KBM-7 (cell line): ENCODE results near the gene GLT6D1.

Experiments
- DNase-seq: peaks from one replicate; pipeline ENCODE4 v3.0.0-alpha.2; 2015
- in situ Hi-C: fragments of 300-500 bp; cut with MboI; formaldehyde crosslinking; loops from 2 replicates; pipeline ENCODE4 v1.14.3; 2020; ENCODE audit warnings: low sequenced_read_pairs, low pct_unique_long_range_greater_than_20kb, mixed read lengths

The GLT6D1 gene

GRCh38 chr9:135575995-135576631, 63.2 kb downstream of the GLT6D1 start:
- in situ Hi-C loops, result no loop called here
- DNase-seq, result no peak

DNA sequence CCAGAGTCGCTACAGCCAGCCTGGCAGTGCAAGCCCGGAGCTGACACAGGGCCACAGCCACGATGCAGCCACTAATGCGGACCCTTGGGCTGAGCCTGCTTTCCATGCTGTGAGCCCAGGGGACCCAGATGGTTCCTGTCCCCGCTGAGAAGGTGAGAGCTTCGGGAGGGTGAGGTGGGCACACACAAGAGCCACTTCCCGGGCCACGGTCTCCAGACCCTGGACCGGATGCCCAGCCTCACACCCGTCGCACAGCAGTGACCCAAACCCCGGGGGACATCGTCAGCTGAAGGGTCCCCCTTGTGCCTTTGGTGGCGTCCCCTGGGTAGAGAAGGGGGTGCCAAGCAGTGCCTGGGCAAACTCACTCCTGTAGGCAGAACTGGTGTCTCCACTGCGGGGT, 64.4 kb downstream of the GLT6D1 start:
- in situ Hi-C loops, result no loop called here
- DNase-seq, result no peak

- no peak for DNase-seq
- in situ Hi-C loops, result no loop called here
Observed at GRCh38 chr9:135574331-135574730, 65.0 kb downstream of the GLT6D1 start.
